ENCODE measurements around the gene EPB41L3.

EPB41L3 gene

DNA sequence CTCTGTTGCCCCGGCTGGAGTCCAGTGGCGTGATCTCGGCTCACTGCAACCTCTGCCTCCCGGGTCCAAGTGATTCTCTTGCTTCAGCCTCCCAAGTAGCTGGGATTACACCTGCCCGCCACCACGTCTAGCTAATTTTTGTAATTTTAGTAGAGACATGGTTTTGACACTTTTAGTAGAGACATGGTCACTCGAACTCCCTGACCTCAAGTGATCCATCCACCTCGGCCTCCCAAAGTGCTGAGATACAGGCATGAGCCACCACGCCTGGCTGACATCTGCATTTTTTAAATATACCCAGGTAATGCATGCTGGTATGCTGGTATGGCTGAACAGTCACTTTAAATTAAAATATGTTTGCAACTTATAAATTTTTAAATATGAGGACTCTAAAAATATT, 91.9 kb downstream of the EPB41L3 start:
- no peak for DNase-seq (ENCODE audit: low spot score)

GRCh38 chr18:5451150-5451549, 92.6 kb downstream of the EPB41L3 start:
- DNase-seq (ENCODE audit: low spot score) = no peak

- no peak for DNase-seq (ENCODE audit: low spot score)
Measured at GRCh38 chr18:5449858-5450509, 93.8 kb downstream of the EPB41L3 start.

DNA sequence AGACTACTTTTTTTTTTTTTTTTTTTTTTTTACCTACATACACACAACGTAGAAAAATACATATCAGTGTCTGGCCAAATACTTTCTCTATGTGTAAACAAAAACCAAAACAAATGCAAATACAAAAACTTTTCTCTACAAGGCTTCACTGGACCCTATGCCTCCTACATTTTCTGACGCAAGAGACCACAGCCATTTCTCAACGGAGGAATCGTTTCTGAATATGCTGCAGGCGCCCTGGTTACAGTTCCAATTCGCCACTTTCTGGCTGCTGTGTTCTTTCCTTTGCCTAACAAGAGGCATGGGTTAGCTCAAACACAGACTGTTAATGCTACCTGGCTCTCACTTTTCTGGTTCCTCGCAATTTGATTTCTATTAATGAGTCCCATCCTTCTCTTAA, 96.4 kb downstream of the EPB41L3 start:
- no peak for DNase-seq (ENCODE audit: low spot score)

DNA sequence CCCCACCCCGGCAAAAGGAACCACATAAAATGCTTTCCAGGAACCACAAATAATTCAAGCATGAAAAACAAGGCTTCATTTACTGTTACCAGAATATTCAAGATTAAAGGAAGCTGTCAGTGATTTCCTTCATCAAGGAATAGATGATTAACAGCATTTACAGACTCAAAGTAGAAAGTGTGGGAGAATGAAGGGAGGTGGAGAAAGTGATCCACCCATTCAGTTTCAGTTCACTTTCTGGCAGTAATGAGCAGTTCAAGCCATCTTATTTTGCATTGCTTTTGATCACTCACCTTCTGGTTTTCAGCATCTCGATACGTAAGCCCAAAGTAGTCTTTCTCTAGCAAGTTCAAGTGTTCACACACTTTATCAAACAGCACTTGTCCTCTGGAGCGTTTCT, 99.0 kb downstream of the EPB41L3 start:
- DNase-seq (ENCODE audit: low spot score) = no peak

DNA sequence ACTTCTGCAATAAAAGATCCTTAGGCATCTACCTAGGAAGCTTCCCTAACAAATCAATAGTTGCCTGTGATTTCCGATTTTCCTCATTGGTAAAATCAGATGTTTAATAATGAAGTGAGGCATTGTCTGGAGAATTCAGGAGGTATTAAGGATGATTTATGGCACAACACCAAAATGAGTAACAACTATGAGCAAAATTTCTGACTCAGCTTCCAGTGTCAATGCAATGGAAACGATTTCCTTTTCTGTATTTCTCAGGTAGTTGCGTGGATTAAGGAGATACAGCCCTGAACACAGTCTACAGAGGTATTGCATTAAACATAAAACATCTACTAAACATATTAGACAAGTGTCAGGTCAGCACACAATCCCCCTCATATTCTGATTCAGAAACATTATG, 99.5 kb downstream of the EPB41L3 start:
- no peak for DNase-seq (ENCODE audit: low spot score)

DNA sequence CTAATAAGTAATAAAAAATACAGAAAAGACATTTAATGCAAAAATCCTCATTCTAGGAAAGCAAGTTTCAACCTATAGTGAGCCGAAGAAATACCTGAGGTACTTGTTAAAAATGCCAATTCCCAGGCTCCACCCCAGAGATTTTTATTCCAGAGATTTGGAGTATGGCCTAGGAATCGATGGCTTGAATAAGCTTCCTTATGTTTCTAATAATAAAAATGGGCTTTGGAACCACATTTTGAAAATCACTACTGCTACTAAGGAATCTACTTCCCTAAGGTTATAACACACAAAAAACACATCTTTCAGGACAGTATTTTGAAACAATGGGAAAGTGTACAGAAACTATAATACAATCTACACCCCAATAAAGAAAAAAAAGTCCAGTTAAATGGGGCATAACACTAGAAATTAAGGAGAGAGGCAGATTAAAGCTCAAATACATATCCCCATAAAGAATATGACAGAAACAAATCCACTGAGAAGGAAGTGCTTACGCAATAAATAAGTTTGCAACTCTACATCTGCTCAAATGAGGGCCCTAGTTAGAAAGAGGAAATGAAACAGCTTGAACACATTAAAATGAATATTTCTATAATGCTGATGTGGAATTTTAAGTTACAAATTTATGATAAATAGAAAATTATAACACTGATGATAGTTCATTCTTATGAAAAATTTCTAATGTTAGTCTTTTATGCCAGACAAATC, 103.7 kb downstream of the EPB41L3 start:
- DNase-seq (ENCODE audit: low spot score) = no peak

- DNase-seq (ENCODE audit: low spot score) = no peak
Measured at GRCh38 chr18:5434425-5434824, 109.4 kb downstream of the EPB41L3 start.

DNA sequence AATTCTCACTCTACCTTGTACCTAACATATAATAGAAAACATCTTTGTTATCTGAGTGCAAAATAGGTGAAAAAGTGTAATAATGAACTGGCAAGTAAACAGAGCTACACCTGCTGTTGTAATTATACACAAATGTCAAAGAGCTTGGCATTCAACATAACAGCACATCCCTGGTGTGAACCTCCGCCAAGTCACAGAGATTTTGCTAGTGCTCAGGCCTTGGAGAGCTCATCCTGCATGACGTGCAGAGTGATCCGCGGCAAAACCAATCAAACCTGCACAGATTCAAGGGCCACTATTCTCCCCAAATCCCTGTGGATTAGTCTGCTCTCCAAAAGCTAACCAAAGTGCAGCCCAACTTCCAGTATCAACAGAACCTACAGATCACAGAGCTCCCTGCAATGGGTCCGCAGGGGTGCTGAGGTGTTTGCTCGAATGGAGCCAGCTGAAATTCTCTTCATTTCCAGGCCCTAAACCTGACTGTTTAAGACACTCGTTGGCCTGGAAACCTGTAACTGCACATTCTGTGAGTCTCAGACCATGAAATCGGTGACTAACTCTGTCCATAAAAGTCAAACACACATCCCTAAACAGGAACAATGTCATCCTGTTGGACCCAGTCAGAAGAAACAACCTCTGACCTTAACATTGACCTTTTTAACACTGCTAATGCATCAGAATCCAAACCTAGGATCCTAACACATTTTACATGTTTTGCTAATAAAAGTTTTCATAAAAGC, 111.8 kb downstream of the EPB41L3 start:
- no peak for DNase-seq (ENCODE audit: low spot score)

DNA sequence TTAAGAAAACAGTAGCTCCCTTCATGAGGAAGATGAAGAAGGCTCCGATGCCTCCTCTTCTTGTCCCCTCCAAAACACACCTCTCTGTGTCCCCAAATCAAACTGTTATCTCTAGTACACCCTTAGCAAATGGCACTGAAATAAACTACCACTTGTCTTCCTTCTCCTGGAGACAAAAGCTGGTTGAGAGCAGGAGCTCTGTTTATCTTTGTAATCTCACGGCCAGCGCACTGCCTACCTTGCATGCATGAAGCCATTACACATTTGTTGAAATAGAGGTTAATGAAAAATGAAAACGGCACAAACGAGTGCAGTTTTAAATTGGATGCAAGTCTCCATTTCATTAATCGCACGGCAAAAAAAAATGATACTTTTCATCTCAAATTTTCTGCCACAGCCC, 113.7 kb downstream of the EPB41L3 start:
- no peak for DNase-seq (ENCODE audit: low spot score)

DNA sequence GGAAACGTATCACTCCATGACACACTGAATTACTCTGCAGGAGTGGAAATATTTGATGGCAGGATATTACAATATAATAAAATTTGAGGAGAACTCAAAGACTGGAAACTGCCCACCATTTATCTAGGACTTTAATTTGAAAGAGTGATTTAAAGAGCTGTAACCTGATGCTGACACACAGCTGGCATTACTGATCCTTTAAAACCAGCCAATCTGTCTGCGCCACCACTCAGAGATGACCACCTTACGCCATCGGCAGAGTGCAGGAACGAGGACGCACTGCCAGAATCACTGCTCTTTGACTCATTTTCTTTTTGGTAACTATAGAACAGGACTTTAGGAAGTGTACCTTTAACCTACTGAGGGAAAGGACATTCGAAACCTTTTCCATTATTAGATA, 114.1 kb downstream of the EPB41L3 start:
- no peak for DNase-seq (ENCODE audit: low spot score)

DNA sequence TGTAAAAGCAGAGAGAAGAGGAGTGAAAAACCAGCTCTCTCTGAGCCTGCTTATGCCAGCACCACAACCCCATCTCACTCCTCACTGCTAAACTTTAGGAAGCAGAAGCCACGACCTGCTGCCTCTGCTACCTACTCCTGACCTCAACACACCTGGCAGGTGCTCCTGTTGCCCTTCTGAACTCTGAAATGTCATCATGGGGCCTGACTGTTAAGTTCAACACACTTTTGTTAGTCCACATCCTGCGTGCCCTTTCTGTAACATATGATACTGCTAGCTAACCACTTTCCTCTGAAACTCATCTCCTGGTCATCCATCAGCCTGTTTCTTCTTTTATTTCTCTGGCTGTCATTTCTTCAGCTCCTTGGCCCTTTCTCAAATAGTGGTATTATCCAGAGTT, 118.1 kb downstream of the EPB41L3 start:
- no peak for DNase-seq (ENCODE audit: low spot score)

GRCh38 chr18:5424903-5425664, 118.7 kb downstream of the EPB41L3 start:
- no peak for DNase-seq (ENCODE audit: low spot score)

DNA sequence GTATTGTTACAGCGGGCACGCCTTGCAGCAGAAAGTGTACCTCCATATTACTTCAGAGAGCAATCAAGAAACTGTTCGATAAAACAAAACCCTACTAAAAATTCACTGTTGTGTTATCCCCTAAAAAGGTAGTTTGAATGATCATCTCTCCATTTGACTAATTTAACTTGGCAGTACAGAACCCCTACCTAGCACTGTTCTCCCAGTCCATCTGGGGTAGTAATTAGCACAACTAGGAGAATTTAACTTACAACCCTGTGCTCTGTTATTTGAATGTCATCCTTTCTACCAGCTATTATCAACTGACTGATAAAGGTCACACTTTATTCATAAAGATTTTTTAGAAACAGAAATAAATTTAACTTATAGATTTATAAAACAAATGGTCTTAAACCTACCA, 121.2 kb downstream of the EPB41L3 start:
- no peak for DNase-seq (ENCODE audit: low spot score)

GRCh38 chr18:5421981-5422380, 121.8 kb downstream of the EPB41L3 start:
- no peak for DNase-seq (ENCODE audit: low spot score)

DNA sequence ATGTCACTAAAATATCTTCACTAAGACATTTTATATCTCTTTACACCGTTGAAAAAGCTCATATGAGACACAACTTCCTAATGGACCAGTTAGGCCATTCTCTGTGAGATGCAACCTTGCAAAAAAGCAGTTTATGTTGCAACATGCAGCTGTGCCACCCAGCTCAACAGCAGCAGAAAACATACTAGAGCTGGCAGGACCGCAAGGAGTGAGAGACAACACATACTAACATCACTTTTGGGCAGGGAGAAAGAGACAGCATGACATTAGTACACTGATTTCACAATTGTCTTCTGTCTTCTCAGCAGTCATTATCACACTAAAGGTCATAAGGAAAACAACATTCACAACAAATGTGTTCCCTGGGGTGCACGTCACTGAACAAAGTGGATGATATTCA, 122.9 kb downstream of the EPB41L3 start:
- no peak for DNase-seq (ENCODE audit: low spot score)

GRCh38 chr18:5419601-5420000, 124.2 kb downstream of the EPB41L3 start:
- no peak for DNase-seq (ENCODE audit: low spot score)

DNA sequence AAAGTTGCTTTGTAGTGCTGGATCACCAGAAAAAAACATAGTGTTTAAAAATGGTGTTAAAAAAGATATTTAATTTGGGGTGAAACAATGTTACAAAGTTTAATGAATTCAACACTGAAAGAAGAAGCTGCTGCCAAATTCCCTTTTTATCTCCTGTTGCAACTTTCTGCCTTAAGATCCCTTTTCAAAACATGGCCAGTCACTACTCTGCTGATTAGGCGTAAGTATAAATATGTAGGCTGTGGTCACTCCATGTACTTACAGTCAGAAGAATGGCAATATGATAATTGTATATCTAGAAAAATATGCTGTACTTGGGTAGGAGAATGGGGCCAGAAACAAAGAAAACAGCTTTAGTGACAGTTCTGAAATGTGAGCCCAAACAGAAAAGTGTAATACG, 124.8 kb downstream of the EPB41L3 start:
- no peak for DNase-seq (ENCODE audit: low spot score)

DNA sequence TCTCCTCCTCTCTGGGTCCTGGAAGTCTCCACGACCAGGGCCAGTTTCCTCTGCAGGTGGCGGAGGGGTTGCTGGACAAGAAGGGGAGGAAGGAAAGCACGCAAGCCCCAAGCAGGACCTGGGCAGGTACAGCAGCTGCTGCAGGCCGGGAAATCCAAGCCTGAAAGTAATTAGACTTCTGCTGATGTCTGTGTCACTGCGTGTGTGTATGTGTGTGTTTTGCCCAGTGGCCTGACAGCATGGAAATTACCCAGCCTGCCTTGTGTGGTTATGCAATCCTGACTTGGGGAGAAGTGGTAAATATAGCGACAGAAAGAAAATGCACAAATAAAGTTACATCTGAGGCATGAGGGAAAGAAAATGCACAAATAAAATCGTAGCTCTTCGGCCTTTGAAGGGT, 126.5 kb downstream of the EPB41L3 start:
- no peak for DNase-seq (ENCODE audit: low spot score)

DNA sequence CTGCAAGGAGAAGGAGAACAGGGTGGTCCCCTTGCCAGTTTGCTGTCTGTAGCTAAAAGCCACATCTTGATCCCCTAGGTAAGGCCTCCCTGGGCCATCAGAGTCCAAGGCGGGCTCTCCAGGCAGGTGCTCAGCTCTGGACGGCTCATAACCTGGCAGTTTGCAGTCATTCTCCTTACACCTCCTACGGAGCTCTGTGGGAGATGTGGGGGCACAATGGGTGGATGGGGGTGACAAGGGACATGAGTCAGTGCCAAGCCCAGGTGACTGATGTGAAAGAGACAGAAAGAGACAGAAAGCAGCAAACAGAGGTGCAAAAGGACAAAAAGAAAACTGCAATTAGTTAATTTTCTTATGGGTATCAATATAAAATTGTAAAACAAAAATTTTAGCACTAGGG, 127.7 kb downstream of the EPB41L3 start:
- no peak for DNase-seq (ENCODE audit: low spot score)

- DNase-seq (ENCODE audit: low spot score) = no peak
Measured at GRCh38 chr18:5415665-5416064, 128.1 kb downstream of the EPB41L3 start.

- DNase-seq (ENCODE audit: low spot score) = no peak
Measured at GRCh38 chr18:5415031-5415430, 128.8 kb downstream of the EPB41L3 start.

DNA sequence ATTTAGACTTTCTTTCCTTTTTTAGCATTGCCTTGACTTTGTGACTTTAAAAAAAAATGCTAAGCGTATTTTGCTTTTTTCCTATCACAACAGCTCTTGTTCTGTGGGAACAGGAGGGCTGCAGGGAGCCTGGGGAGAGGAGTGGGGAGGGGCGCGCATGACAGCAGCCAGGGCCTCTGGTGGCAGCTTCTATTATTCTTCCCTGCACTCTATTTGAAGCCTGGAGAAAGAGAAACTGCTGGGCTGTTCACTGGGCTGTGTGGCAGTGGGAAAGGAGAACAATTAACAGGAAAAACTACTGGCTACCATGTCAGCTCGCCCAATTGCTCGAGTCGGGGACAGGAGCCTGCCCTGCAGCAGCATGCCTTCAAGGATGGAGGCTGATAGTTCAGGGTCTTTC, 129.3 kb downstream of the EPB41L3 start:
- no peak for DNase-seq (ENCODE audit: low spot score)

All from hematopoietic multipotent progenitor cell treated with erythropoietin and hydrocortisone succinate and interleukin-3 and kit ligand, for 15 days (in vitro differentiated cells).